HCT116 (cell line): Measurements from ENCODE around the gene STMP1. TPM values are rescaled to one million over a fixed set of nuclear protein-coding genes. Genes with fewer than 3 reads are reported as not detected.

Experiments used
- ATAC-seq: fragments of 200-7000 bp; cut with Tn5 transposase; 2 replicates; pipeline ENCODE4 v1.9.1; 2020; ENCODE audit warnings: mild to moderate bottlenecking, moderate library complexity
- BruUV-seq: library from RNA; stranded (reverse); fragments of 400-500 nt; replicated peaks from 2 replicates; lab custom pipeline; 2021; lab: Mats Ljungman, UMichigan
- CTCF ChIA-PET: fragments of 300-600 bp; sonication (Branson Sonifier 250); formaldehyde crosslinking; loops from one replicate; lab custom pipeline; 2021; ENCODE audit warnings: antibody characterized with exemption; lab: Charles Lee
- POLR2A ChIA-PET: fragments of 300-600, 350-600 bp; sonication (Branson Sonifier 250); formaldehyde crosslinking; loops from one replicate; lab custom pipeline; 2021; ENCODE audit warnings: antibody characterized with exemption; lab: Charles Lee
- RAD21 ChIA-PET, 2 experiments: fragments of 300-600 bp; sonication (Branson Sonifier 250); formaldehyde crosslinking; loops; one replicate each; lab custom pipeline; 2023; ENCODE audit warnings: low total read pairs in 2 of 2; ENCODE audit not compliant: uncharacterized antibody in 2 of 2, unreplicated experiment in 2 of 2, low non-redundant PET in 1 of 2; lab: Charles Lee
- DNase-seq: peaks from one replicate; pipeline ENCODE4 v3.0.0-alpha.2; 2010; ENCODE audit warnings: low read depth, low spot score
- H2AFZ ChIP-seq: fragments of 200-600 bp; shearing (Covaris generic), sonication (generic); 2 replicates; pipeline ENCODE4 v1.6.1; 2017; ENCODE audit warnings: low read depth, mixed run types, mixed read lengths, antibody characterized with exemption, low read length; ENCODE audit not compliant: poor library complexity, severe bottlenecking
- H3K27ac ChIP-seq: 2 replicates; pipeline ENCODE4 v1.5.1; 2012; ENCODE audit warnings: low read depth, low read length
- H3K27me3 ChIP-seq: fragments of 200-600 bp; sonication (generic); 2 replicates; pipeline ENCODE4 v1.6.1; 2016; ENCODE audit warnings: mixed run types, low read length, mixed read lengths; ENCODE audit not compliant: insufficient read depth
- H3K36me3 ChIP-seq, 2 experiments: fragments of 200-500 bp in 1 of 2; fragments of 200-600 bp in 1 of 2; sonication (Bioruptor generic) in 1 of 2; sonication (generic) in 1 of 2; 2 replicates each; pipeline versions ENCODE4 v1.5.1 to v1.6.1; 2014 to 2016; ENCODE audit warnings: low read length in 2 of 2, inconsistent platforms in 1 of 2, mixed read lengths in 1 of 2, mixed run types in 1 of 2; ENCODE audit not compliant: insufficient read depth in 2 of 2, control insufficient read depth in 1 of 2
- H3K4me1 ChIP-seq, 2 experiments: fragments of 200-600 bp in 1 of 2; sonication (generic) in 1 of 2; 2 replicates each; pipeline versions ENCODE4 v1.5.1 to v1.6.1; 2012 to 2017; ENCODE audit warnings: low read length in 2 of 2, inconsistent platforms in 1 of 2, mild to moderate bottlenecking in 1 of 2, mixed read lengths in 1 of 2, mixed run types in 1 of 2, moderate library complexity in 1 of 2; ENCODE audit not compliant: insufficient read depth in 2 of 2, control insufficient read depth in 1 of 2
- H3K4me2 ChIP-seq: fragments of 200-600 bp; sonication (generic); 2 replicates; pipeline ENCODE4 v1.6.1; 2017; ENCODE audit warnings: mixed run types, low read length, mixed read lengths
- H3K4me3 ChIP-seq, 2 experiments: fragments of 200-600 bp in 1 of 2; sonication (generic) in 1 of 2; replicated peaks in 1 of 2; 2 replicates each; pipeline ENCODE4 v1.5.1; 2011 to 2016; ENCODE audit warnings: low read length in 2 of 2, control low read depth in 1 of 2, low read depth in 1 of 2, mild to moderate bottlenecking in 1 of 2, mixed read lengths in 1 of 2, mixed run types in 1 of 2
- H3K79me2 ChIP-seq: fragments of 200-600 bp; sonication (generic); 2 replicates; pipeline ENCODE4 v1.6.1; 2017; ENCODE audit warnings: mild to moderate bottlenecking, mixed run types, low read length, moderate library complexity, mixed read lengths; ENCODE audit not compliant: insufficient read depth
- H3K9ac ChIP-seq: fragments of 200-600 bp; sonication (generic); 2 replicates; pipeline ENCODE4 v1.6.1; 2016; ENCODE audit warnings: low read length, mixed read lengths
- H3K9me2 ChIP-seq: fragments of 200-600 bp; sonication (generic), shearing (Covaris generic); 2 replicates; pipeline ENCODE4 v1.6.1; 2017; ENCODE audit warnings: mixed run types, mild to moderate bottlenecking, moderate library complexity; ENCODE audit not compliant: insufficient read depth
- H3K9me3 ChIP-seq, 2 experiments: fragments of 200-500 bp in 1 of 2; fragments of 200-600 bp in 1 of 2; sonication (Bioruptor generic) in 1 of 2; sonication (generic) in 1 of 2; 2 replicates each; pipeline ENCODE4 v1.6.1; 2014 to 2017; ENCODE audit warnings: low read length in 2 of 2, mixed read lengths in 2 of 2, inconsistent platforms in 1 of 2, low read depth in 1 of 2, mild to moderate bottlenecking in 1 of 2, mixed run types in 1 of 2, moderate library complexity in 1 of 2; ENCODE audit not compliant: control insufficient read depth in 1 of 2, insufficient read depth in 1 of 2
- H4K20me1 ChIP-seq: fragments of 200-600 bp; sonication (generic), shearing (Covaris generic); 2 replicates; pipeline ENCODE4 v1.6.1; 2017; ENCODE audit warnings: mixed run types, mild to moderate bottlenecking, moderate library complexity; ENCODE audit not compliant: insufficient read depth
- CEBPB ChIP-seq: IDR thresholded peaks from 2 replicates; pipeline ENCODE4 v1.6.1; 2012; ENCODE audit warnings: low read depth
- EGR1 ChIP-seq: IDR thresholded peaks from 2 replicates; pipeline ENCODE4 v1.6.1; 2012; ENCODE audit warnings: low read depth
- ELF1 ChIP-seq: IDR thresholded peaks from 2 replicates; pipeline ENCODE4 v1.6.1; 2012; ENCODE audit warnings: low read depth, borderline replicate concordance
- EZH2 ChIP-seq: fragments of 200-600 bp; sonication (generic); IDR thresholded peaks from 2 replicates; pipeline ENCODE4 v1.6.1; 2017; ENCODE audit warnings: antibody characterized with exemption, mixed run types
- EZH2phosphoT487 ChIP-seq: fragments of 200-600 bp; IDR thresholded peaks from 2 replicates; pipeline ENCODE4 v1.6.1; 2018; ENCODE audit warnings: antibody characterized with exemption, borderline replicate concordance
- FOSL1 ChIP-seq: IDR thresholded peaks from 2 replicates; pipeline ENCODE4 v1.6.1; 2012; ENCODE audit warnings: low read depth
- JUND ChIP-seq: IDR thresholded peaks from 2 replicates; pipeline ENCODE4 v1.6.1; 2012
- POLR2A ChIP-seq: IDR thresholded peaks from 2 replicates; pipeline ENCODE4 v1.7.0; 2011; ENCODE audit warnings: borderline replicate concordance; ENCODE audit not compliant: insufficient read depth, insufficient read length; ENCODE audit errors: extremely low read depth
- RAD21 ChIP-seq: IDR thresholded peaks from 2 replicates; pipeline ENCODE4 v1.6.1; 2012; ENCODE audit warnings: low read depth, mild to moderate bottlenecking
- SIN3A ChIP-seq: IDR thresholded peaks from 2 replicates; pipeline ENCODE4 v1.6.1; 2012; ENCODE audit warnings: low read depth
- SP1 ChIP-seq: IDR thresholded peaks from 2 replicates; pipeline ENCODE4 v1.6.1; 2012; ENCODE audit warnings: low read depth
- SRF ChIP-seq: IDR thresholded peaks from 2 replicates; pipeline ENCODE4 v1.6.1; 2012; ENCODE audit warnings: low read depth
- TCF7L2 ChIP-seq: IDR thresholded peaks from 2 replicates; pipeline ENCODE4 v1.7.0; 2011; ENCODE audit warnings: borderline replicate concordance, inconsistent platforms; ENCODE audit not compliant: insufficient read depth, insufficient read length; ENCODE audit errors: extremely low read depth
- YY1 ChIP-seq: IDR thresholded peaks from 2 replicates; pipeline ENCODE4 v1.6.1; 2011; ENCODE audit warnings: low read length, low read depth, moderate library complexity, mild to moderate bottlenecking; ENCODE audit not compliant: insufficient replicate concordance; ENCODE audit errors: extremely low read depth
- ZFX ChIP-seq: fragments of 450-650 bp; IDR thresholded peaks from 2 replicates; pipeline ENCODE4 v1.6.1; 2017
- ZNF274 ChIP-seq: fragments of 200-500 bp; sonication (Bioruptor generic); IDR thresholded peaks from 2 replicates; pipeline ENCODE4 v1.6.1; 2014; ENCODE audit warnings: mild to moderate bottlenecking, low read depth, low read length, inconsistent platforms
- intact Hi-C: fragments of 100-400 bp; cut with micrococcal nuclease; formaldehyde crosslinking; loops from 2 replicates; pipeline ENCODE4 v1.10.0; 2022
- total RNA-seq: library from RNA; stranded (reverse); gene quantifications from one replicate; pipeline ENCODE4 v1.2.1, GENCODE V29; 2021; ENCODE audit not compliant: unreplicated experiment
- TF ChIP-seq, protein P1 (sequence below), 3 experiments: fragments of 200-600 bp in 1 of 3; sonication (generic) in 1 of 3; IDR thresholded peaks in 2 of 3; conservative IDR thresholded peaks in 1 of 3; 2 replicates each; pipeline ENCODE4 v1.5.1; 2012 to 2017; ENCODE audit warnings: low read depth in 2 of 3, low read length in 2 of 3, antibody characterized with exemption in 1 of 3, borderline replicate concordance in 1 of 3, control low read depth in 1 of 3, mild to moderate bottlenecking in 1 of 3, mixed read lengths in 1 of 3, mixed run types in 1 of 3, moderate library complexity in 1 of 3; ENCODE audit not compliant: insufficient read depth in 1 of 3

STMP1 gene
- total RNA-seq, 1 experiment from 2014 or later, result 32.8 TPM

- DNase-seq (no peak), ATAC-seq (no peak)
- Histone ChIP-seq H3K9me2 (no peaks in the 10 kb centered on the region), H3K9me3 (no peaks in the 10 kb centered on the region), H3K27ac (no peak overlapping the region), H3K27me3 (no peaks in the 10 kb centered on the region), H2AFZ (no peak overlapping the region), H3K4me3 (peak overlapping the region in 1 of 2 experiments; percentile 21; a peak in 3 of 4 replicates), H3K4me2 (peak overlapping the region; percentile 73), H3K79me2 (no peaks in the 10 kb centered on the region), H4K20me1 (no peaks in the 10 kb centered on the region), H3K4me1 (peaks cover 29 to 45% of the 10 kb centered on the region in 2 experiments), H3K36me3 (no peaks in the 10 kb centered on the region), H3K9ac (no peak overlapping the region; the same call in 1 of the 2 replicates)
- RAD21 ChIA-PET, result no interaction called here
- POLR2A ChIA-PET, result interaction anchor here (1.4 kb wide), 1 partner anchor 29 kb away, joined by 4 read pairs; no protein-coding TSS in a partner anchor
- CTCF ChIA-PET, result interaction anchor here (1.4 kb wide), 1 partner anchor 10 kb away, joined by 5 read pairs; no protein-coding TSS in a partner anchor
- TF ChIP-seq EGR1, result no peak
- TF ChIP-seq ZNF274, result no peak
- intact Hi-C loops, result no loop called here
- no TSS peak for BruUV-seq
Measured at GRCh38 chr7:135715055-135715522, 52.8 kb downstream of the STMP1 start.

DNA sequence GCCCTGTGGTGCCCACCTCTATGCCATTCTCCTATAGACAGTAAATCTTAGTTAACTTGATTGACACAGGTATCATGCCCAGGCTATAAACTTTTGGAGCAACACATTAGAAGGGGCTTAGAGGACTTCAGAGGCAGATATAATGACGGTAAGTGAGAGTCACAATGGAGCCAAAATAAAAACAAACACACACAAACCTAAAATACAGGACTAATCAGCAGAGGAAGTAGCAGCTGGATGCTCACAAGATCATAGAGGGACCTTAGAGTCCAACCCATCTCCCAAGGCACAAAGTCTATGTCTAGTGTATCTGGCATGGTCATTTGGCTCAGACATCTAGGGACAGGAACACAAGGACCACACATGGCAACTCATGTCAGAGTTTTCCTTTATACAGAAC is 53.4 kb downstream of the STMP1 start:
- H3K9me3 ChIP-seq, result no peaks in the 10 kb centered on the region
- RAD21 ChIA-PET, result no interaction called here
- BruUV-seq, result no TSS peak
- TF ChIP-seq EZH2 (no peak), RAD21 (no peak), TCF7L2 (no peak), ZNF274 (no peak), FOSL1 (no peak), YY1 (no peak), ZFX (no peak), EGR1 (no peak), CEBPB (no peak), SP1 (no peak), ELF1 (no peak), SIN3A (no peak), EZH2phosphoT487 (no peak), SRF (no peak), JUND (no peak), POLR2A (no peak)
- TF ChIP-seq, protein P1, sequence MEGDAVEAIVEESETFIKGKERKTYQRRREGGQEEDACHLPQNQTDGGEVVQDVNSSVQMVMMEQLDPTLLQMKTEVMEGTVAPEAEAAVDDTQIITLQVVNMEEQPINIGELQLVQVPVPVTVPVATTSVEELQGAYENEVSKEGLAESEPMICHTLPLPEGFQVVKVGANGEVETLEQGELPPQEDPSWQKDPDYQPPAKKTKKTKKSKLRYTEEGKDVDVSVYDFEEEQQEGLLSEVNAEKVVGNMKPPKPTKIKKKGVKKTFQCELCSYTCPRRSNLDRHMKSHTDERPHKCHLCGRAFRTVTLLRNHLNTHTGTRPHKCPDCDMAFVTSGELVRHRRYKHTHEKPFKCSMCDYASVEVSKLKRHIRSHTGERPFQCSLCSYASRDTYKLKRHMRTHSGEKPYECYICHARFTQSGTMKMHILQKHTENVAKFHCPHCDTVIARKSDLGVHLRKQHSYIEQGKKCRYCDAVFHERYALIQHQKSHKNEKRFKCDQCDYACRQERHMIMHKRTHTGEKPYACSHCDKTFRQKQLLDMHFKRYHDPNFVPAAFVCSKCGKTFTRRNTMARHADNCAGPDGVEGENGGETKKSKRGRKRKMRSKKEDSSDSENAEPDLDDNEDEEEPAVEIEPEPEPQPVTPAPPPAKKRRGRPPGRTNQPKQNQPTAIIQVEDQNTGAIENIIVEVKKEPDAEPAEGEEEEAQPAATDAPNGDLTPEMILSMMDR (IDR thresholded peaks at IDR 0.05 in 2 of 3, conservative IDR thresholded peaks at IDR 0.05 in 1 of 3; ENCODE audit: borderline replicate concordance in 1 of 3, insufficient read depth in 1 of 3, low read depth in 2 of 3, low read length in 2 of 3), result no peak
- no peaks in the 10 kb centered on the region for H3K9me2 ChIP-seq
- intact Hi-C loops, result no loop called here
- H3K27ac ChIP-seq, result no peak overlapping the region
- H3K79me2 ChIP-seq, result no peaks in the 10 kb centered on the region
- no peak for ATAC-seq
- no peaks in the 10 kb centered on the region for H3K27me3 ChIP-seq
- H3K9ac ChIP-seq, result no peak overlapping the region
- no peak overlapping the region for H3K4me3 ChIP-seq
- peak overlapping the region; percentile 73; the same call in 1 of the 2 replicates for H3K4me2 ChIP-seq
- H3K36me3 ChIP-seq, result no peaks in the 10 kb centered on the region
- no peak for DNase-seq
- H2AFZ ChIP-seq, result no peak overlapping the region
- CTCF ChIA-PET, result no interaction called here
- no peaks in the 10 kb centered on the region for H4K20me1 ChIP-seq
- POLR2A ChIA-PET, result no interaction called here
- peaks cover 29 to 43% of the 10 kb centered on the region in 2 experiments for H3K4me1 ChIP-seq
